PC-3 (cell line): ENCODE results near the gene CEP131.

Source experiments
- CTCF ChIP-seq: fragments of 300-600 bp; sonication (generic); conservative IDR thresholded peaks from 2 replicates; pipeline ENCODE4 v1.5.1; 2017; ENCODE audit warnings: antibody characterized with exemption, low read depth, mild to moderate bottlenecking, low read length
- EZH2 ChIP-seq: fragments of 300-600 bp; sonication (generic); IDR thresholded peaks from one replicate; pipeline ENCODE4 v1.6.1; 2017; ENCODE audit warnings: antibody characterized with exemption, mild to moderate bottlenecking, low read length; ENCODE audit not compliant: unreplicated experiment
- EZH2phosphoT487 ChIP-seq: fragments of 300-600 bp; sonication (generic); IDR thresholded peaks from 2 replicates; pipeline ENCODE4 v1.6.1; 2018; ENCODE audit warnings: mild to moderate bottlenecking, antibody characterized with exemption, low read length, borderline replicate concordance

GRCh38 chr17:81231766-81232581 lies 9.2 kb upstream of the CEP131 start:
- TF ChIP-seq CTCF (no peak), EZH2phosphoT487 (no peak), EZH2 (no peak)
